ENCODE measurements around the gene CCNG2. TPM values are rescaled to one million over a fixed set of nuclear protein-coding genes. Genes with fewer than 3 reads are reported as not detected.

CCNG2 gene
- total RNA-seq, 2 donors from 2014 or later, result 23.7 to 65.0 TPM

DNA sequence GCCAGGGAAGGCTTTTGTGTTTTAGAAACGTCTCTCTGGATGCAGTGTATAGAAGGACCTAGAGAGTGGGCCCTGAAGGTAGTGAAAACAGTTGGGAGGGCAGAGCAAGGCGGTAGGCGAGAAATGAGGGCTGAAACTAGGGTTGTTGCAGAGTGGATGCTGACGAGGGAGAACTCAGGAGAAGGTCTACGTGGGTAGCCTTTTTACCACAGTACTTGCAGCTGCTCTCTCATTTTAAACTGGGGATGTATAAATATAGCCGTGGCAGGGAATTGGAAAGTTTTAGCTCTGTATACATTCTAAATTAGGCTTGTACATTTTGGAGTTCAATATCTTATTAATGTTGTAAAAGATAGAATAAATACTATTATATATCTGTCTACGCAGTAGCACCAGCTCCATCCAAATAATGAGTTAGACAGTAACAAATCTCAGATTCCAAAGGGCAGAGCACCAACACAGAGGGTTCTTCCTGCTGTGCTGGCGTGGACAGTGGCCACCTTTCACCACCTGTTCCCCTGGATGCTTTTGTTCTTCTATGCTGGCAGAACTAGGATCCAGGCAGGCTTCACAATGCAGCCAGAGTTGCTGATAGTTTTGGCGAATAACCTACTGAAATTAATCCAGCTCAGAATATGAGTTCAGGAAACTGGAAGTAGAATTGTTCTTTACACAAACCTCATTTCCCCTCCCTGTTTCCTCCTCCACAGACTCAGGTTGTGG is 31.7 kb downstream of the CCNG2 start:
- H3K27me3 ChIP-seq (replicated peaks; ENCODE audit: insufficient read depth), result no peaks in the 10 kb centered on the region
- H3K4me1 ChIP-seq (ENCODE audit: control insufficient read depth in 1 of 2, low read depth in 2 of 2), result no peaks in the 10 kb centered on the region
- H3K36me3 ChIP-seq, result no peaks in the 10 kb centered on the region
- H3K27ac ChIP-seq, result no peak overlapping the region
- DNase-seq (ENCODE audit: low spot score) (no peak), ATAC-seq (ENCODE audit: insufficient number of reproducible peaks, low FRiP score, low read depth) (no peak)
- H3K9me3 ChIP-seq, result no peaks in the 10 kb centered on the region
- H3K4me3 ChIP-seq, result no peak overlapping the region
- TF ChIP-seq, protein P1, sequence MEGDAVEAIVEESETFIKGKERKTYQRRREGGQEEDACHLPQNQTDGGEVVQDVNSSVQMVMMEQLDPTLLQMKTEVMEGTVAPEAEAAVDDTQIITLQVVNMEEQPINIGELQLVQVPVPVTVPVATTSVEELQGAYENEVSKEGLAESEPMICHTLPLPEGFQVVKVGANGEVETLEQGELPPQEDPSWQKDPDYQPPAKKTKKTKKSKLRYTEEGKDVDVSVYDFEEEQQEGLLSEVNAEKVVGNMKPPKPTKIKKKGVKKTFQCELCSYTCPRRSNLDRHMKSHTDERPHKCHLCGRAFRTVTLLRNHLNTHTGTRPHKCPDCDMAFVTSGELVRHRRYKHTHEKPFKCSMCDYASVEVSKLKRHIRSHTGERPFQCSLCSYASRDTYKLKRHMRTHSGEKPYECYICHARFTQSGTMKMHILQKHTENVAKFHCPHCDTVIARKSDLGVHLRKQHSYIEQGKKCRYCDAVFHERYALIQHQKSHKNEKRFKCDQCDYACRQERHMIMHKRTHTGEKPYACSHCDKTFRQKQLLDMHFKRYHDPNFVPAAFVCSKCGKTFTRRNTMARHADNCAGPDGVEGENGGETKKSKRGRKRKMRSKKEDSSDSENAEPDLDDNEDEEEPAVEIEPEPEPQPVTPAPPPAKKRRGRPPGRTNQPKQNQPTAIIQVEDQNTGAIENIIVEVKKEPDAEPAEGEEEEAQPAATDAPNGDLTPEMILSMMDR (IDR thresholded peaks at IDR 0.05), result no peak

DNA sequence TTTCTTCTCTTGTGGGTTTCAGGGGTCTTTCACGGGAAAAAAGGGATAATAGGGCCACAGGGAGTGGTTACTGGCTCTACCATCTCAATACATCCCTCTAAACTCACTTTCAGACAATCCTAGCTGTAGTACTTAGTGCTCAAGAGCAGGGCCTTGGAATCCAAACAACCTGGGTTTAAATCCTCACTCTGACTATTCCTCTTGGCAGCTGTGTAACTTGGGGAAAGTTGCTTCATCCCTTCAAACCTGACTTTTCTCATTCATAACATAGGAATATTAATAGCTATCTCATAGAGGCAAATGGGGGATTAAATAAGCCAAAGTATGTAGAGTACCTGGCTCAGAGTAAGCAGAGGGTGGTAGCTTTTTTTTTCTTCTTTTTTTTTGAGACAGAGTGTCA is 32.4 kb downstream of the CCNG2 start:
- TF ChIP-seq, protein P1 (IDR thresholded peaks at IDR 0.05), result no peak
- Histone ChIP-seq H3K27me3 (replicated peaks; ENCODE audit: insufficient read depth) (no peaks in the 10 kb centered on the region), H3K4me3 (no peak overlapping the region), H3K27ac (no peak overlapping the region), H3K9me3 (no peaks in the 10 kb centered on the region), H3K4me1 (ENCODE audit: control insufficient read depth in 1 of 2, low read depth in 2 of 2) (no peaks in the 10 kb centered on the region), H3K36me3 (no peaks in the 10 kb centered on the region)
- no peak for ATAC-seq (ENCODE audit: insufficient number of reproducible peaks, low FRiP score, low read depth)
- DNase-seq (ENCODE audit: low spot score), result no peak

DNA sequence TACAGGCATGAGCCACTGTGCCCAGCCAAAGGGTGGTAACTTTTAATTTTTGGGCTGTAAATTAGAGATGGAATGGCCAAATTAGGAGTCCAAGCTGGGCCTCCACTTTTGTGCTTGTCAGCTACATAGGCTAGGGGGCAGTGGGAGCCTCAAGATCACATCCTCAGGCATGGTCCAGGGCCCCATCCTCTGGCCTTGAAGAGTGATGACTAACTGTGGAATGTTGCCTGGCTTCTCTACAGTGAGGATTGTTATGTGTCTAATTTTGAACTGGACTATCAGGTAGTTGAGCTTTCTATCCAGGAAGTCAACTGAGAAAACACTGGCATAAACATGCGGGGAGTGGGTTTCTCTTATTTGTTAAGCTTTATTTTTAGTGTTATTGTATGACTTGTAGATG is 33.0 kb downstream of the CCNG2 start:
- TF ChIP-seq, protein P1 (IDR thresholded peaks at IDR 0.05), result no peak
- Histone ChIP-seq H3K4me3 (no peak overlapping the region), H3K27me3 (replicated peaks; ENCODE audit: insufficient read depth) (no peaks in the 10 kb centered on the region), H3K36me3 (no peaks in the 10 kb centered on the region), H3K27ac (no peak overlapping the region), H3K9me3 (no peaks in the 10 kb centered on the region), H3K4me1 (ENCODE audit: control insufficient read depth in 1 of 2, low read depth in 2 of 2) (no peaks in the 10 kb centered on the region)
- DNase-seq (ENCODE audit: low spot score), result no peak
- ATAC-seq (ENCODE audit: insufficient number of reproducible peaks, low FRiP score, low read depth), result no peak

DNA sequence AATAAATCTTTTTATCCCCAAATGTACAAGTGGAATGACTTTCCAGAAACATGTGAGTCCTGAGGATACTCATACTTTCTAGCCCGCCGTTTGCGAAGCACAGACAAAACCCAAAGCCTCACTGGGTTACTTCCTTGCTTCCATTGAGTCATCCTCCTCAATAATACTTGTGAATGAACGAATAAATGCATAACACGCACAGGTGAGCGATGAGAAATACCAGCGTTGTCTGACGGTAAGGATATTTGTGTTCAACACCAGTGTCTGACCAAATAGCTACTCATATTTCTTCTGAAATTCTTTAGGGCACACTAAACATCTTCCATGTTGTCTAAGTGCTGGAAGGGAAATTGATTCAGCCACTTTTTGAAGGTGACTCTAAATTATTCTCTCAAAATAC is 36.0 kb downstream of the CCNG2 start:
- H3K4me3 ChIP-seq, result peak overlapping the region; percentile 51
- ATAC-seq (ENCODE audit: insufficient number of reproducible peaks, low FRiP score, low read depth), result no peak
- no peaks in the 10 kb centered on the region for H3K27me3 ChIP-seq (replicated peaks; ENCODE audit: insufficient read depth)
- no peaks in the 10 kb centered on the region for H3K36me3 ChIP-seq
- TF ChIP-seq, protein P1 (IDR thresholded peaks at IDR 0.05), result no peak
- H3K9me3 ChIP-seq, result no peaks in the 10 kb centered on the region
- no peaks in the 10 kb centered on the region for H3K4me1 ChIP-seq (ENCODE audit: control insufficient read depth in 1 of 2, low read depth in 2 of 2)
- no peak for DNase-seq (ENCODE audit: low spot score)
- H3K27ac ChIP-seq, result no peak overlapping the region

DNA sequence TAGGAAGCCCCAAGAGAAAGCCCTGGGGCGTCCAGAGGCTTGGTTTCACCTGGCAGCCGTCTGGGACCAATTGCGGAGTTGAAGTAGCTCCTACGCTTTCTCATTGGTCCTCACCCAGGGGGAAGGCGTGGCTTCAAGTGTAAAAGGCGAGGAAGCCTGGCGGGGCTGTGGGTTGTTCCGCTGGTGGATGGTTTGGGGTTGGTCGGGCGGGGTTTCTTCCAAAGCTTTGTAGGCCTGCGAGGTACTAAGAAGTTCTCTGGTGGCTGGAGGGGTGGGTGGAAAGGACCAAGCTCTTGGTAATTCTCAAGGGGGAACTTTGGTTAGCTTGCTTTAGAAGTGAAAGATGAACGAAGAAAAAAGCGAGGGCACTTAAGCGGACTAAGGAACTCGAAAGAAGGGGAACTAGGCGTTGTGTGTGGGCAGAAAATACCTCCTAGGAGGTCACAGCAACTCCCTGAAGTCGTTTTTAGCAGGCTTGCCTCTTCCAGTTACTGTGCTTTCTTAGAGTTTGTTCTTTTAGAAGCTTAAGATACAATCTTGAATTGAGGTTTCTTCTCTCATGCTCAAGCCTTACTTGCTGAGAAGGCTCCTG is 36.6 kb downstream of the CCNG2 start:
- ATAC-seq (ENCODE audit: insufficient number of reproducible peaks, low FRiP score, low read depth) (no peak), DNase-seq (ENCODE audit: low spot score) (peak; percentile 15)
- Histone ChIP-seq H3K4me1 (ENCODE audit: control insufficient read depth in 1 of 2, low read depth in 2 of 2) (no peaks in the 10 kb centered on the region), H3K4me3 (peak overlapping the region; percentile 51), H3K27me3 (replicated peaks; ENCODE audit: insufficient read depth) (no peaks in the 10 kb centered on the region), H3K9me3 (no peaks in the 10 kb centered on the region), H3K27ac (no peak overlapping the region), H3K36me3 (no peaks in the 10 kb centered on the region)
- TF ChIP-seq, protein P1 (IDR thresholded peaks at IDR 0.05), result no peak

Data from thoracic aorta (tissue), 2 donors.